Fibroblast of pulmonary artery (primary cell): ENCODE results near the gene VPS26C.
"Not testable (repeated sequence)": the region's sequence is repeated elsewhere in the genome, so short reads cannot be mapped to it uniquely, and the experiment has no call there.

Experiments used
- DNase-seq: peaks from one replicate; pipeline ENCODE4 v3.0.0-alpha.2; 2010; ENCODE audit warnings: low read depth
- H3K4me3 ChIP-seq: replicated peaks from 2 replicates; pipeline ENCODE4 v1.5.1; 2011; ENCODE audit warnings: low read depth, mild to moderate bottlenecking, control low read depth, low read length, moderate library complexity
- CTCF ChIP-seq: IDR thresholded peaks from 2 replicates; pipeline ENCODE4 v1.5.1; 2011; ENCODE audit warnings: mild to moderate bottlenecking, control low read depth, low read length, inconsistent platforms; ENCODE audit errors: missing control alignments

The VPS26C gene

DNA sequence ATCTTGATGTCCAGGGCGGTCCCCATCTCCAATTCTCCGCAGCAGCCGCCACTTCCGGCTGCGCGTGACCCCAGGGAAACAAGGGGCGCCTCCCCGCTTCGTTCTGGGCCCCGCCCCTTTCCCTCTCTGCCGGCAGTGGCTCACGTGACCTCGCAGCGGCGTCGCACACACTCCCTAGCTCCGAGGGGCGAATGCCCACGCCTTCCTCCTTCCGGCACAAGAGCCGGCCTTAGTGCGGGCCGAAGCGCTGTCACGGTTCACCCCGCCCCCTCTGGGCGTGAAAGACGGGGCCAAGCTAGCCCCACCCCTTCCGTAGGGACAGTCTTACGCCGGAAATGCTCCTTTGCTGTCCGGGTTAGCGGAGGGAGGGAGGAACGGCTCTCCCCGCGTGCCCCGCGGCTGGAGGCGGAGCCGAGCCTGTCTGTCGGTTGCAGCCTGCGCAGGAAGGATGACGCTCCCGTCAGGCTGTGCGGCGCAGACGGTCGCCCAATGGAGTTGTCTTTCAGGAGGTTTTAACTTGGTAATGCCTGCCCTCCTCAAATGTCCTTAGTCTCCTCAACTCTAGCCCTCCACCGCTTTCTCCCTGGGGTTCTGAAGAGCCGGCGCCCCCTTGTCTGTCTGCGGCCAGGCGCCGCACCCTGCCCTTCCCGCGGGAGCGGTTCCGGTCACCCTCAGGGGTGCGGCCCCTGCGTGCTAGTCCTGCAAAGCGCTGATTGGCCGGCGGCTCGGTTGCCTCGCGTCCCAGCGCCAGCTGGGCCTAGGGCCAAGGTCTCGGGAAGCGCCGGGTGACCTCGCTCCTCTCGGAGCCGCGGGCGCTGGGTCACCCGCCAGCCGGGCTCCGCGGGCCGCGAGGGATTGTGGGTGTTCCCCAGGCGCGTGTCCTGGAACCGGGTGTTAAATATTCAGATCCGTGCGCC, at the start of gene VPS26C:
TSS of gene VPS26C (minus strand) at position 66 of the 917 bp plus-strand sequence. CDS start at position 26, 40 bp downstream.
- peak within 1 kb of the TSS; percentile 85 for H3K4me3 ChIP-seq
- no peak for TF ChIP-seq CTCF
- peak; percentile 100 for DNase-seq

- not testable (repeated sequence) for DNase-seq, H3K4me3 ChIP-seq
Measured at GRCh38 chr21:37316072-37316471, 48.9 kb upstream of the VPS26C start.

- DNase-seq = no peak
- no peak for TF ChIP-seq CTCF
- no peak overlapping the region for H3K4me3 ChIP-seq
Measured at GRCh38 chr21:37300114-37300751, 33.1 kb upstream of the VPS26C start.

- no peak overlapping the region for H3K4me3 ChIP-seq
- no peak for TF ChIP-seq CTCF
- DNase-seq = no peak
Measured at GRCh38 chr21:37297364-37297763, 30.2 kb upstream of the VPS26C start.

- no peak for TF ChIP-seq CTCF
- peak; percentile 27 for DNase-seq
- no peak overlapping the region for H3K4me3 ChIP-seq
Measured at GRCh38 chr21:37294679-37295078, 27.5 kb upstream of the VPS26C start.

DNA sequence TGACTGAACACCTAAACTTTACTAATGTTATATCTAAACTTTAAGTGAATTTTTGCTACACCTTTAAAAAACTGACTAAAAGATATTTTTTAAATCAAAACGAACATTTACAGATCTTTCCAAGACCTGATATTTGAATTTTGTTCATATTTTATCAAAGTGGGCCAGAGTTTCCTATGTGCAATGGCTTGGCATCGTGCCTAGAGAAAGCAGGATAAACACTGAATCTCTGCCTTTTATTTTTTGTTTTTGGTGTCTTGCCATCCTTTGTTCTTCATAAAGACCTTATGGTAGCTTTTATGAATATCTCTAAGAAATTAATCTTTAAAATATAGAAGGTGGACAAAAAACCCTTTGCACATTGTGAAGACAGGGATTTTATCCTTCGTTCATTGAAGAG, 25.8 kb upstream of the VPS26C start:
- H3K4me3 ChIP-seq = no peak overlapping the region
- TF ChIP-seq CTCF = no peak
- peak; percentile 80 for DNase-seq

- H3K4me3 ChIP-seq = no peak overlapping the region
- no peak for TF ChIP-seq CTCF
- no peak for DNase-seq
Measured at GRCh38 chr21:37292041-37292440, 24.9 kb upstream of the VPS26C start.

GRCh38 chr21:37283191-37283710, 16.1 kb upstream of the VPS26C start:
- H3K4me3 ChIP-seq, DNase-seq: not testable (repeated sequence)

- not testable (repeated sequence) for H3K4me3 ChIP-seq, DNase-seq
Measured at GRCh38 chr21:37282602-37283001, 15.5 kb upstream of the VPS26C start.
